Mucosa of gallbladder (tissue), 1 donor: ENCODE data around the gene DMRT3. TPM values are rescaled to one million over a fixed set of nuclear protein-coding genes. Genes with fewer than 3 reads are reported as not detected.
"Not testable (repeated sequence)": the region's sequence is repeated elsewhere in the genome, so short reads cannot be mapped to it uniquely, and the experiment has no call there.

ENCODE experiments used
- DNase-seq: peaks from one replicate; pipeline ENCODE4 v3.0.0-alpha.2; 2020; ENCODE audit warnings: low spot score
- total RNA-seq: library from RNA; stranded (reverse); gene quantifications from one replicate; pipeline ENCODE4 v1.2.1, GENCODE V29; 2021
- donor health status: DM: no; HTN: no; CAD: no.

Gene DMRT3
- total RNA-seq, 1 donor from 2014 or later: not detected

DNA sequence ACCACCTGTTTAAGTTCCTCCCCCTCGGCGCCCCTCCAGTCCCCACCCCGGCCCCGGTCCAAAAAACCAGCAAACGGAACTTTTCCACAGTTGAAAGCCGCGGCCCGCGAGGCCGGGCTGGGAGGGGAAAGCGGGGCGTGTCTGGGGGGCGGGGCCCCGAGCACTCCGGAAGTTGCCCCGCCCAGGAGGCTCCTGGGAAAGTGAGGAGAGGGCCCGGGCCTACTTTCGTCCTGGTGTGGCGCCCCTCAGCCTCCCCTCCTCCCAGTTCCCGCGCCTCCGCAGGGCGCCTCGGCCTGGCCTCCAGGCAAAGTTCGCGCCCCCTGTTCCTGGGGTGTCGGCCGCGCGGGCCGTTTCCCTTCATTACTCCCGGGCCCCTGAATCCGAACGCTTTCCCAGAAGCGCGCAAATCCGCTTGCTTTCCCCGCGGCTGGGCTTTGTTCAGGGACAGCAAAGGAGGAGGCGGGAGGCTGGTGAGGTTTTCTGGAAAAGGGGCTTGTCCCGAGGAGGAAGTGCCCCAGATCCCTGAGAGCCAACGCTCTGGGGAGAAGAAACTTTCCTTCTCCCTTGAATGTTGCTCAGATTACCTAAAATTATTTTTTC lies 4.5 kb upstream of the DMRT3 start:
- no peak for DNase-seq

- no peak for DNase-seq
Measured at GRCh38 chr9:972501-973294, 3.8 kb upstream of the DMRT3 start.

DNA sequence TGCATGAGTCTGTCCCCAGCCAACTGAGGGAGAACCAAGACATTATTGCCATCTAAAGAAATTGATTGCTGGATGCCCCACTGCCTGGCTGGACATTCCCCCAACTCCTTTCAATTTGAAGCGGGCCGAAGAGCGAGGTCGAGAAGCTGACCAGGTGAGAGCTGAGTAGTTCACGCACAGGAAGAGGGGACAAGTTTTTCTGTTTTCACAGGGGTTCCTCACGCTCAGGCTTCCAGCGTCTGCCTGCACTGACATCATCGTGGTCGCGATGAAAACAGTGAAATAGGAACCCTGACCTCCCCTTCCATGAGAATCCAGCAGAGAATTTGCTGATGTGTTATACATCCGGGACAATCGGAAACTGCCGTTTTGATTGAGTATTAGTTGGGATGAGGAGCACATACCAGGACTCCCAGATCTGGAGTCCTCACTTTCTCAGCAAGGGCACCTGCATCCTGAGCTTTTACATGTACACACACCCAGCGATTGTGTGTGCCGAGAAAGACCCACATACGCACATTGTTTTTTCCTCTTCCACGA lies 3.1 kb upstream of the DMRT3 start:
- no peak for DNase-seq

- DNase-seq: no peak
Measured at GRCh38 chr9:974031-974995, 2.1 kb upstream of the DMRT3 start.

DNA sequence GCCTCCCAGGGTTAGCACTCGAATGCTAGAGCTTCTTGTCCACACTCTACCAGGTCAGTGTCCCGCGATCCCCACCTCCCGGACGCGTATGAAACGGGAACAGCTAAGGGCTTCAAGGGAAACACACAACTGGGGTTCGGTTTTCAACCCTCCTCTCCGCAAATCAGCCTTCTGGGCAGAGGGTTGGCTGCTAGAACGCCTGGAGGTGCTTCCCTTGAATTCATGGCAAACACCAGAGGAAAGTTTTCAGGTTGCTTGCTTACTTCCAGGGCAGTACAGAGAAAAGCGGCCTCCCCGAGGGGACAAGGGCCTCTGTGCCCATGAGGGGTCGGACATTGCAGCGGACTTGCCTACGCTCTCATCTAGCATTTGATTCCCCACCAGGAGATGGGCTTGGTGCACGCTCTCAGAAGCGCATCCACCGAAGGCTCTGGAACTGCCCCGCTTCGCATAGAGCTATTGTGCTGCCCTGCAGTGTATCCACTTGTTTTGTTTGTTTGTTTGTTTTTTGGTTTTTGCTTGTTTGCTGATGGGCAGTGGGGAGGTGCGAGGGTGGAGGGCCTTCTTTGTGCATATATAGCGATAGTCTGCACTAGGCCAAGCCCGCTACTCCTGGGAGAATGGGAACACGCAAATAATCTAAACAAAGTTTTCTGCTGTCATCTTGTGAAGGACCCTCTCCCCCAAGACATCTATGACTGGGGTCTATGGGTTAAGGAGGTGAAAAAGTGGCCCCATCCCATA lies 1.3 kb upstream of the DMRT3 start:
- DNase-seq: no peak

DNA sequence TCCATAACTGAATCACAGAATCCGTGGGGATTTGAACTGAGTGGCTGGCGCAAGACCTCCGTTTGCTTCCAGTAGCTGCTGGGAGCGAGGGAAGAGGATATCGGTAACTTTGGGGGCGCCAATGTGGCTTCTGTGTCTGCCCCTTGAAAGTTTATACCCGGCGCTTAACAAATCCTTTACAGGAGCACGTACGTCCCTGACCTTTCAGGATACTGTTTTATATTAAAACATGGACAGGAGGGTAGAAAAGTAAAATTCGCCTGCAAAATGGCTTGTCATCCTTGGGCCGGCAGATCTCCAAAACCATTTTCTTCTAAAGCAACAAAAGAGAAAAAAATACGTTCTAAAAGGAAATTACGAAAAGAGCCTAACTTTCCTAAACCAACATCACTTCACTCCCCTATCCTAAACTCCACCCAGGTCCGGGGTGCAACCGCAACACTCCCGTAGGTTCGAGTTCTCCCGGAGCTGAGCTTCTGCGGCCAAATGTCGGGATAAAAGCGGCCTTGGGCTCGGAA lies 656 bp upstream of the DMRT3 start:
- no peak for DNase-seq

GRCh38 chr9:976943-977837 lies 735 bp downstream of the DMRT3 start:
- no peak for DNase-seq

- no peak for DNase-seq
Measured at GRCh38 chr9:977838-978830, 1.7 kb downstream of the DMRT3 start.

GRCh38 chr9:979983-980382 lies 3.5 kb downstream of the DMRT3 start:
- DNase-seq: no peak

- DNase-seq: no peak
Measured at GRCh38 chr9:980640-981039, 4.2 kb downstream of the DMRT3 start.

- no peak for DNase-seq
Measured at GRCh38 chr9:981491-981898, 5.0 kb downstream of the DMRT3 start.

DNA sequence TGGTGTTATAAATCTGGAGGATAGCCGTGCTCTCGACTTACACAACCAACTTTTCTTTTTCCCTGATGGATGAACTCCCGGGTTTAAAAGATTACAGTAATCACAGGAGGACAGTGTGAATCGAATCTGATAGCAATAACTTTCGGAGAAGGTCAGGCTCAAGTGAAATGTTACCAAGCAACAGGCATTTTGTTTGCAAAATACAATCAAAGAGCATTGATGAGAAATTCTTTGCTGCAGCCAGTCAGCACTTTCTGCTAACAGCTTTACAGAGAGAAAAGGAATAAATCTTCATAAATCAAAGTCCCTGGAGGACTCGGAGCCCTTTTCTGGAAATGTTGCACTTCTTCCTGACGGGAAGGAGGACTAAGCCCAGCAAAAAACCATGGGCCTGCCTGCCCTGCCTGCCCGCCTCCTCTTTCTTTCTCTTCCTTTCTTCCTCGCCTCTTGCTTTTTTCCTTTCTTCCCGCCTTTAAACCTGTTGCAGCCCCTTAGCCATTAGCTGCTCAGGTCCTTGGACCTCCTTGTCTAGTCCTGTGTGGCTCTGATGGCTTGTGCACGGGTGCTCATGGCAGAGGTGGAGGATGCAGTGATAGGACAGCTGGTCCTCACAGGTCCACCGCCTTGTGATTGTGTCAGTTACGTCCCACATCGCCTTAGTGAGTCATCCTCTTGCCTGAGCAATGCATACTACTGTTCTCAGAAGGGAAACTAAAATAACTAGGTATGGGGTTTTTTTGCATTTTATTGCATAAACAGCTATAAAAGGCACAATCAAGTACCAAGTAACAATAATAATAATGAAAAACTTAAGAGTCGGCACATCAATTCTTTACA lies 6.2 kb downstream of the DMRT3 start:
- DNase-seq: no peak

- DNase-seq: no peak
Measured at GRCh38 chr9:994005-994404, 17.6 kb downstream of the DMRT3 start.

DNA sequence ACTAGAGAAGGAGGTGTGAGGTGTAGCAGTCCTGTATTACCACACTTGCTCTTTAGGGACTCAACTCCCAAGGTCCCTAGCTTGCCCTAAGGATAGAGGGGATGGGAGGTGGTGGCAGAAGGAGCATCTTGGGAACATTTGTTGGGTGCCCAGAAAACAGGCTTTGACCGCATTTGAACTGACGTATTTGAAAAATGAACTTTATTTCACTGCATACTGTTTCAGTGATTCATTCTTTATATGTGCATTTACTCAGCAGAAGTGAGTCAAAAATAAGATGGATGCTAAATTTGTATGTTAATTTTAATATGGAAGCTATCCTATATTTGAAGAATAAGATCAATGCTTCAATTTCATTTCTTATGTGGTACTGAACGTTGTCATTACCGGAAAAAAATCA lies 18.7 kb downstream of the DMRT3 start:
- no peak for DNase-seq

DNA sequence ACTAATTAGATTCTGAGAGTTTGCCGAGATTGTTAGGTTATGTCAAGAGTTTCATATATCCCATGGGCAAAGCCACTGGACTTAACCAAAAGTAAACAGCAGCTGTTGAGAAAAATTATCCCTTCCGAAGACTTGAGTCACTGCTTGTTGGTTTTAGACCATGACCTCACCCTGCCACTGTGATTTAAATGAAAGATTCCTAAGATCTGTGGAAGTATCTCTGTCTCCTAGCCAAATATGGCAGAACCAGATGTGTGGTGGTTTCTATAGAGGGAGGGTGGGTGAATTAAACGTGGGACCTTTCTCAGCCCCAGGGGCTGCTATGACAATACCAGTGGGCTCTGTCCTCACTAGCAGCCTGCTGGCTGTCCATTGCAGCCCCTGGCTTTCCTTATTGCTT lies 19.3 kb downstream of the DMRT3 start:
- no peak for DNase-seq

- DNase-seq: not testable (repeated sequence)
Measured at GRCh38 chr9:998299-999110, 22.1 kb downstream of the DMRT3 start.

DNA sequence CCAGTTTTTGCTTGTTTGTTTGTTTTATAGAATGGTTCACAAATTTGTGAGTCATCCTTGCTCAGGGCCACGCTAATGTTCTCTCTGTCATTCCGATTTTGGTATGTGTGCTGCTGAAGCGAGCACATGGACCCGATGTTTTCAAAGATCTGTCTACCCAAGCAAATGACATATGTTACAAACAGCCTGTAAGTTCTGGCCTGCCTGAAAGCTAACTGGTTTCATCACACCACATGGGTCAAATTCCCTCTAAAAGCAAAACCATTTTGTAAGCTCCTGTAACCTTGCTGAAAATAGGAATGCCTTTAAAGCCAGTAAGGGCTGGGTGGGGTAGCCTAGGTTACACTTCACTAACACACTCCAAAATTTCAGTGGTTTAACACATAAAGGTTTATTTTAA lies 25.4 kb downstream of the DMRT3 start:
- DNase-seq: no peak
